WI38 (cell line): ENCODE measurements around the gene HHAT.

Source experiments
- H3K4me3 ChIP-seq: 2 replicates; pipeline ENCODE4 v1.5.1; 2011; ENCODE audit warnings: low read depth, mild to moderate bottlenecking, control low read depth, low read length
- CTCF ChIP-seq: IDR thresholded peaks from 2 replicates; pipeline ENCODE4 v1.5.1; 2012; ENCODE audit warnings: low read depth, mild to moderate bottlenecking, control low read depth, low read length

HHAT gene

GRCh38 chr1:210596641-210597040 lies 267.9 kb downstream of the HHAT start:
- H3K4me3 ChIP-seq, result no peak overlapping the region
- TF ChIP-seq CTCF, result no peak

DNA sequence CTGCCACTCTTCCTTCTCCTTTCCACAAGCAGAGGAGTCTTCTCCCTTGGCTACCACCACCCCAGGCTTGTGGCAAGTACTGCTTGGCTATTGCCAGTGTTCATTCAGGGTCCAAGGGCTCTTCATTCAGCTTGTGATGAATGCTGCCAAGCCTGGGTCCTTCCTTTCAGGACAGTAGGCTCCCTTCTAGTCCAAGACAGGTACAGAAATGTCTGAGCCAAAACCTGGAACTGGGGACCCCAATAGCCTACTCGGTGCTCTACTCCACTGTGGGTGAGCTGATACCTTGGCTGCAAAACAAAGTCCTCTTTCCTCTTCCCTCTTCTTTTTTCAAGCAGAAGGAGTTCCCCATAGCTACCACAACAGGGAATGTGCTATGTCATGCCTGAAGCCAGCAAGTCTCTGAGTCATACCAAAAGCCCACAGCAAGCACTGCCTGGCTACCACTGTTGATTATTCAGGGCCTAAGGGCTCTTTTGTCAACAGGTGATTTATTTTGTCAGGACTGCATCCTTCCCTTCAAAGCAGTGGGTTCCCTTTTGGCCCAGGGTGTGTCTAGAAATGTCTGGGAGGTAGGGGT lies 268.9 kb downstream of the HHAT start:
- no peak for TF ChIP-seq CTCF

GRCh38 chr1:210598135-210598652 lies 269.5 kb downstream of the HHAT start:
- TF ChIP-seq CTCF, result no peak
- no peak overlapping the region for H3K4me3 ChIP-seq

More for the DNA sequence above, 268.9 kb downstream of the HHAT start:
- H3K4me3 ChIP-seq, result no peak overlapping the region

GRCh38 chr1:210600421-210601159 lies 271.9 kb downstream of the HHAT start:
- no peak overlapping the region for H3K4me3 ChIP-seq
- TF ChIP-seq CTCF, result no peak

- TF ChIP-seq CTCF, result no peak
- H3K4me3 ChIP-seq, result no peak overlapping the region
Measured at GRCh38 chr1:210603123-210603522, 274.4 kb downstream of the HHAT start.

DNA sequence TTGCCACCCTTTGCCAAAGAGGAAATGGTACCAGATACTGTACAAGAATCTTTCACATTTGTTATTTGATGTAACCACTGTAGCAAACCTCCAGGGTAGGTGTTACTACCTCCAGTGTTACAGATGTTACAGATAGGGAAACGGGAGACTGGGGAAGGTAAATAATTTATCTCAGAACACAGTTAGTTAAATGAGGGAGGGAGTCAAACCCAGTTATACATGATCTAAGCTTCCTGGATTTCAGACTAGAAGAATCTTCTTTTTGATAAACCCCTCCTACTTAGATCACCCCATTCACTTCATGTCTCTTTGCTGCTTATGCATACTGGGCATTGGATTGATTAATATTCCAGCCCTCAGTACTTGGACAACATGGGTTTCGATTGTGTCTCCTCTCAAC lies 276.4 kb downstream of the HHAT start:
- no peak overlapping the region for H3K4me3 ChIP-seq
- no peak for TF ChIP-seq CTCF

DNA sequence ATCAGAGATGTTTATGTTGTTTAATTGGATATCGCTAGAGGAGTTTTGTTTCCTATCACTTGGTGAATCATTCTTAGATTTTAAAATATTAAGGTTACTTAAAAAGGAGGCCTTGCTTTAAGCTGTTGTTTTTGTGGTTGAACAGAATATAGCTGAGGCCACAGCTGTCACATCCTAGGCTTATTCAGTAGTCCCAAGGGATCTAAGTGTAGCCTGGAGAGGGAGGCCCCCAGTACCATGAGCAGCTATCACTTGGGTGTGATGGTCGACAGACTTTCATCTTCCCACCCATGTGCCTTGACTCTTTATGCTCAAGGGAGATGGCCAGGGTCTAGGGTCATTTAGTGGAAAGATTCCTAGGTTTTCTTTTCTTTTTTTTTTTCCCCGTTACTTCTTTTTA lies 278.7 kb downstream of the HHAT start:
- H3K4me3 ChIP-seq, result no peak overlapping the region
- TF ChIP-seq CTCF, result no peak
